Kidney (tissue), 14 donors: Measurements from ENCODE around the gene ZNF638. TPM values are rescaled to one million over a fixed set of nuclear protein-coding genes. Genes with fewer than 3 reads are reported as not detected.
A peak's percentile ranks its signal among the peaks of the same experiment; 100 is the strongest.

Source experiments
- DNase-seq, 5 donors: peaks; one replicate each; pipeline ENCODE4 v3.0.0-alpha.2; 2013 to 2020
- FAIRE-seq: peaks from 2 replicates; lab custom pipeline; 2012; peaks lifted over from hg19 to GRCh38; lab: Jason Lieb, UNC
- H3K27ac ChIP-seq, 2 donors: one replicate each; pipeline ENCODE4 v1.7.0; 2013; ENCODE audit warnings: low read depth in 2 of 2, low read length in 2 of 2, inconsistent platforms in 1 of 2
- H3K27me3 ChIP-seq: one replicate; pipeline ENCODE4 v1.7.1; 2013; ENCODE audit warnings: low read length, inconsistent platforms; ENCODE audit not compliant: control insufficient read depth, insufficient read depth
- H3K36me3 ChIP-seq, 3 donors: one replicate each; pipeline versions ENCODE4 v1.7.0 to v1.7.1; 2013; ENCODE audit warnings: low read length in 3 of 3, control low read depth in 1 of 3, inconsistent platforms in 1 of 3; ENCODE audit not compliant: insufficient read depth in 3 of 3, control insufficient read depth in 2 of 3
- H3K4me1 ChIP-seq, 3 donors: one replicate each; pipeline versions ENCODE4 v1.7.0 to v1.7.1; 2013; ENCODE audit warnings: low read length in 3 of 3, inconsistent platforms in 1 of 3, low read depth in 1 of 3; ENCODE audit not compliant: control insufficient read depth in 2 of 3, insufficient read depth in 2 of 3
- H3K4me3 ChIP-seq, 3 donors: one replicate each; pipeline versions ENCODE4 v1.7.0 to v1.8.1; 2013; ENCODE audit warnings: low read length in 3 of 3, control low read depth in 1 of 3, inconsistent platforms in 1 of 3
- H3K9ac ChIP-seq, 3 donors: one replicate each; pipeline versions ENCODE4 v1.7.0 to v1.7.1; 2013; ENCODE audit warnings: low read length in 3 of 3, control low read depth in 1 of 3, inconsistent platforms in 1 of 3
- H3K9me3 ChIP-seq, 3 donors: one replicate each; pipeline versions ENCODE4 v1.7.0 to v1.7.1; 2013; ENCODE audit warnings: low read length in 3 of 3, control low read depth in 1 of 3, inconsistent platforms in 1 of 3; ENCODE audit not compliant: control insufficient read depth in 2 of 3, insufficient read depth in 1 of 3
- CTCF ChIP-seq: IDR thresholded peaks from 3 replicates; pipeline ENCODE4 v1.5.1; 2012; ENCODE audit warnings: mild to moderate bottlenecking, moderate library complexity, borderline replicate concordance; ENCODE audit not compliant: insufficient read depth; ENCODE audit errors: extremely low read depth
- intact Hi-C: fragments of 100-400 bp; cut with DNase I; formaldehyde crosslinking; loops from one replicate; pipeline ENCODE4 v1.11.1; 2022
- polyA plus RNA-seq: library from polyadenylated mRNA; stranded (reverse); fragments of 350-450 nt; fragmentation: Illumina TruSeq; extraction: RNeasy Lipid Tissue Mini Kit (QIAGEN cat#74804); gene quantifications from one replicate; pipeline ENCODE4 v1.2.3, GENCODE V29; 2014; ENCODE audit warnings: low read depth, low replicate concordance; ENCODE audit not compliant: insufficient read depth
- total RNA-seq: library from RNA; stranded (reverse); fragmentation: NEBNext Ultra II Directional; extraction: Animal tissue kit (Norgen Biotek cat#: 25700); gene quantifications from one replicate; pipeline ENCODE4 v1.2.1, GENCODE V29; 2021
- donor health status: control.
- donor health status: control.
- donor health status: control.
- donor health status: control.
- donor health status: control.
- donor health status: DM: yes; HTN: yes; CAD: no.
- donor health status: Normal renal cell carcinoma (clear cell type).

Gene ZNF638
- total and polyA plus RNA-seq, 2 donors from 2014 or later, result 84.8 to 122 TPM

- no peaks in the 10 kb centered on the region for H3K9me3 ChIP-seq
- H3K36me3 ChIP-seq, result no peaks in the 10 kb centered on the region
- DNase-seq (no peak), FAIRE-seq (no peak)
- intact Hi-C loops, result loop anchor here (5.0 kb wide), 1 partner anchor 203 kb away; no protein-coding TSS in a partner anchor
- H3K4me3 ChIP-seq, result no peak overlapping the region
- no peak overlapping the region for H3K27ac ChIP-seq
- H3K9ac ChIP-seq, result no peak overlapping the region
- H3K27me3 ChIP-seq, result no peaks in the 10 kb centered on the region
- H3K4me1 ChIP-seq, result no peaks in the 10 kb centered on the region
- no peak for TF ChIP-seq CTCF
Observed at GRCh38 chr2:71298914-71299313, 32.7 kb upstream of the ZNF638 start.

- H3K9ac ChIP-seq, result no peak overlapping the region
- TF ChIP-seq CTCF, result peak; percentile 59
- FAIRE-seq (peak; percentile 89), DNase-seq (peak in 2 of 5 donors; percentile 57 to 68)
- no peaks in the 10 kb centered on the region for H3K27me3 ChIP-seq
- no peaks in the 10 kb centered on the region for H3K4me1 ChIP-seq
- intact Hi-C loops, result loop anchor here (5.0 kb wide), 1 partner anchor 203 kb away; no protein-coding TSS in a partner anchor
- H3K27ac ChIP-seq, result no peak overlapping the region
- no peaks in the 10 kb centered on the region for H3K9me3 ChIP-seq
- H3K4me3 ChIP-seq, result no peak overlapping the region
- H3K36me3 ChIP-seq, result no peaks in the 10 kb centered on the region
Observed at GRCh38 chr2:71299507-71299906, 32.1 kb upstream of the ZNF638 start.

- Histone ChIP-seq H3K27me3 (no peaks in the 10 kb centered on the region), H3K36me3 (no peaks in the 10 kb centered on the region), H3K4me1 (no peaks in the 10 kb centered on the region), H3K4me3 (no peak overlapping the region), H3K27ac (no peak overlapping the region), H3K9me3 (no peaks in the 10 kb centered on the region), H3K9ac (no peak overlapping the region)
- no peak for FAIRE-seq
- DNase-seq, result no peak
- intact Hi-C loops, result no loop called here
- TF ChIP-seq CTCF, result no peak
Observed at GRCh38 chr2:71303849-71304248, 27.7 kb upstream of the ZNF638 start.

- DNase-seq (no peak), FAIRE-seq (no peak)
- intact Hi-C loops, result no loop called here
- no peak overlapping the region for H3K4me3 ChIP-seq
- no peaks in the 10 kb centered on the region for H3K27me3 ChIP-seq
- H3K9me3 ChIP-seq, result no peaks in the 10 kb centered on the region
- H3K36me3 ChIP-seq, result no peaks in the 10 kb centered on the region
- no peak for TF ChIP-seq CTCF
- no peak overlapping the region for H3K27ac ChIP-seq
- no peak overlapping the region for H3K9ac ChIP-seq
- H3K4me1 ChIP-seq, result no peaks in the 10 kb centered on the region
Observed at GRCh38 chr2:71306762-71307161, 24.8 kb upstream of the ZNF638 start.
